Stimulated activated effector memory CD8-positive, alpha-beta T cell treated with anti-CD3 and anti-CD28 coated beads, Interleukin-12 subunit alpha, Interleukin-12 subunit beta, amount 100 ng/mL, for 72 hours (primary cell): ENCODE measurements around the gene PEX3.
A peak's percentile ranks its signal among the peaks of the same experiment; 100 is the strongest.

Experiments used
- ATAC-seq: fragments of 150-1000 bp; cut with Tn5 transposase; 2 replicates; pipeline ENCODE4 v1.10.0; 2021
- DNase-seq, 2 donors: peaks; one replicate each; pipeline ENCODE4 v3.0.0; 2021 to 2022; ENCODE audit warnings: low spot score in 2 of 2
- H3K27ac Mint-ChIP-seq: one replicate; pipeline ENCODE4 v1.8.0; 2022; ENCODE audit warnings: mild to moderate bottlenecking, mixed read lengths
- H3K36me3 Mint-ChIP-seq: one replicate; pipeline ENCODE4 v1.8.0; 2022; ENCODE audit warnings: mild to moderate bottlenecking, mixed read lengths
- H3K4me1 Mint-ChIP-seq: one replicate; pipeline ENCODE4 v1.8.0; 2022; ENCODE audit warnings: mixed read lengths
- H3K4me3 Mint-ChIP-seq: one replicate; pipeline ENCODE4 v1.8.0; 2022; ENCODE audit warnings: mild to moderate bottlenecking, mixed read lengths
- H3K9me3 Mint-ChIP-seq: one replicate; pipeline ENCODE4 v1.8.0; 2022; ENCODE audit warnings: mixed read lengths

The PEX3 gene

DNA sequence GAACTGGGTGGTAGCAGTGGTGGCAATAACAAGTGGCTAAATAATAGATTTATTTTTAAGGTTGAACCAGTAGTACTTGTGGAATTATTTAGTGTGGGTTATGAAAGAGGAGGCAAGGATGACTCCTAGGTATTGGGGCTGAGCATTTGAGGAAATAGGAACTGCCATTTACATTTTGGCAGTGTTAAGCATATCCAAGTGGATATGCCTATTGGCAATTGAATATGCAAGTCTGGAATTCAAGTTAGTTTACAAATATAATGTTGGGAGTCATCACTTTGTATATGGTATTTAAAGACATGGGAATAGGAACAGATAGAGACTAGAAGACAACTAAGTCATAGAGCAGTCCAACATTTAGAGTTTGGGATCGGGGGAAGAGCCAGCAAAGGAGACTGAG, 25.9 kb downstream of the PEX3 start:
- no peak overlapping the region for H3K4me3 Mint-ChIP-seq
- H3K36me3 Mint-ChIP-seq, result peaks cover 51% of the 10 kb centered on the region
- no peaks in the 10 kb centered on the region for H3K9me3 Mint-ChIP-seq
- H3K4me1 Mint-ChIP-seq, result no peaks in the 10 kb centered on the region
- no peak overlapping the region for H3K27ac Mint-ChIP-seq
- DNase-seq (no peak), ATAC-seq (no peak)

DNA sequence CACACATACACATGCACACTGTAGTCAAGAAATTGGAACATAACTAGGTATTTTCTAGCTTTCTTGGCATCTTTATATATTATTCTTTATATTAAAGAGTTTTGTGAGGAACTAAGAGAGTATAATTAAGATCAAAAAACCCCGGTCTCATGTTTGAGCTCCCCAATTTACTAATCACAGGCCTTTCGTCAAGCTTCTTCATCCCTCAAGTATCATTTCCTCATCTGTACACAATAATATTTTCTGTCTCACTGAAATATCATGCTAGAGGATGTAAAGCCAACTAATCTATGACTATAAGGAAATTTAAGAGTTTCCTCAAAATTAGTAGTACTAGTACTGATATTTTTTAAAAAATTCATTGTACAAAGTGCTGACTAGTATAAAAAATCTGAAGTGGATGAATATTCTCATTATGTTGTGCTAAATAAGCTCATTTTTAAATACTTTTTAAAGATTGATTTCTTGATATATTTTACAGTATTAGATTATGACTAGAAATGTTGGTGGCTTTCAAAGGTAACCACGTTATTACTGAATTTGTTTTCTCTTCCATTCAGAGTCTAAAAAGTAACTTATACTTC, 28.0 kb downstream of the PEX3 start:
- Mint-ChIP-seq H3K36me3 (peaks cover 36% of the 10 kb centered on the region), H3K9me3 (no peaks in the 10 kb centered on the region), H3K4me1 (no peaks in the 10 kb centered on the region), H3K4me3 (no peak overlapping the region), H3K27ac (no peak overlapping the region)
- ATAC-seq (no peak), DNase-seq (no peak)

DNA sequence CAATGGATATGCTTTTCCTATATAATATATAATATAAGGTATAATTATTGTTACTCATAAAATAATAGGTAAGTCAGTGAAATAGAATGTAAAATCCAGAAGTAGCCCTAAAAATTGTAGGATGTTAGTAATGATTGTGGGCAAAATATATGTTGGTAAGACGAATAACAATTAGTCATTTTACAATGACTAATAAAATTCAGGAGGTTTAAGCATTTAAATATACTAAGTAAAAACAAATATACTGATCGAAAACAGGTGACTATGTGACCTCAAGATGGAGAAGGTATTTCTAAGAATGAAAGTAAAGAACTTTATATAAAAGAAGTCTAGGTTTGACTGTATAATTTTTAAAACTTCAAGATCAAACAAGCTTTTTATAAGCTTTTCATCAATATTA, 32.0 kb downstream of the PEX3 start:
- Mint-ChIP-seq H3K9me3 (no peaks in the 10 kb centered on the region), H3K36me3 (peaks cover 9% of the 10 kb centered on the region), H3K27ac (no peak overlapping the region), H3K4me1 (no peaks in the 10 kb centered on the region), H3K4me3 (no peak overlapping the region)
- DNase-seq (no peak), ATAC-seq (no peak)

DNA sequence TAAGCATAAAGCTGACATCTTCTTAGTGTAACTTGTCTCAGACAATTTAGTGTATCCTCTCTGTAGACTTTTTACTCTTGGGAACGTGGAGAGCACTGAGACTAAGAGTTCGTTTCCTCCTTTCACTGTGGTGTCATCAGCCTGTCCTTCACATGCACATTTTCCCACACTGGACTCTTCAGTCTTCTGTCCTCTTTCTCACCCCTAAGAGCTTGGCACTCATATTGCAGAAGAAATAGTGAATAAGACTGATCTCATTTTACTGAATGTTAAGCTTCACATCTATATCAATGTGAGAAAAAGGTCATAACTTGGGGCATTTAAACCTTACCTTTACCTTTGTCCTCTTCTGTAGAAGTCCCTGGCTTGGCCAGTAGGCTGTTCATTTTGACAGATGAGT, 35.4 kb downstream of the PEX3 start:
- no peak for DNase-seq
- H3K4me1 Mint-ChIP-seq, result no peaks in the 10 kb centered on the region
- H3K9me3 Mint-ChIP-seq, result no peaks in the 10 kb centered on the region
- no peak overlapping the region for H3K27ac Mint-ChIP-seq
- peaks cover 11% of the 10 kb centered on the region for H3K36me3 Mint-ChIP-seq
- no peak overlapping the region for H3K4me3 Mint-ChIP-seq
- ATAC-seq, result no peak

DNA sequence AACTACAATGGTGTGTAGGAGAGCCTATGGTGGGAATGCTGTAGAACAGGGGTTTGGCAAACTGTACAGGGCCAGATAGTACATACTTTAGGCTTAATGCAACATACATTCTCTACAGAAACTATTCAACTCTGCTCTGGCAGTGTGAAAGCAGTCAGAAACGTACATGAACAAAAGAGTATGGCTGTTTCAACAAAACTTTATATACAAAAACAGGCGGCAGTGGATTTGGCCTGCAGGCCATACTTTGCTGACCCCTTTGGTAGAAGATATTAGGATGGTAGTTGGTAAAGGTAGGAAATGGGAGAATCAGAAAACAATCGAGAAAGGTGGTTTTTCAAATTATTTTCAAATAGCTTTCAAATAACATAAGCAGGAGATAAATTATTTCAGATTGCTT, 36.1 kb downstream of the PEX3 start:
- no peak for DNase-seq
- Mint-ChIP-seq H3K27ac (no peak overlapping the region), H3K4me1 (no peaks in the 10 kb centered on the region), H3K4me3 (no peak overlapping the region), H3K36me3 (peaks cover 11% of the 10 kb centered on the region), H3K9me3 (no peaks in the 10 kb centered on the region)
- no peak for ATAC-seq

DNA sequence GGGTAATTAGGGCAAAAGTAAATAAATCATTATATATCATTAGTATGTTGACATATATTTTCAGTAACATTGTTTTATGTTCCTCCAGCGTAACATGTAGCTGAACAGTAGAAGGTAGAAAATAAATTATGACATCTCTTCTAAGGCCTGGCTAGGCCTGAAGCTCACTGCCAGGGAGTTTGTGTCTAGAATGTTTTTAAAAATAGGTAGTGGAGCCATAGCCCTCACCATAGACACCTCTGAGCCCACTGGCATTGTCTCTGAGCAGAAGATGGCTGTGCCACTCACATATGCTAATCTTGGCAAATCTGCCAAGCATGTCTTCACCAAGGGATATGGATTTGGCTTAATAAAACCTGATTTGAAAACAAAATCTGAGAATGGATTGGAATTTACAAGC, 39.6 kb downstream of the PEX3 start:
- ATAC-seq (no peak), DNase-seq (no peak)
- H3K36me3 Mint-ChIP-seq, result peaks cover 27% of the 10 kb centered on the region
- no peaks in the 10 kb centered on the region for H3K4me1 Mint-ChIP-seq
- no peaks in the 10 kb centered on the region for H3K9me3 Mint-ChIP-seq
- H3K4me3 Mint-ChIP-seq, result no peak overlapping the region
- no peak overlapping the region for H3K27ac Mint-ChIP-seq

DNA sequence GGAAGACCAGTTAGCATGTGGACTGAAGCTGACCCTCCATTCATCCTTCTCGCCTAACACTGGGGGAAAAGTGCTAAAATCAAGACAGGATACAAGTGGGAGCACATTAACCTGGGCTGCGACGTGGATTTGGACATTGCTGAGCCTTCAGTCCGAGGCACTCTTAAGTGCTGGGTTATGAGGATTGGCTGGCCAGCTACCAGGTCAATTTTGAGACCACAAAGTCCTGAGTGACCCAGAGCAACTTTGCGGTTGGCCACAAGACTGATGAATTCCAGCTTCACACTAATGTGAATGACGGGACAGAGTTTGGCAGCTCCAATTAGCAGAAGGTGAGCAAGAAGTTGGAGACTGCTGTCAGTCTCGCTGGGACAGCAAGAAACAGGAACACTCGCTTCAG, 40.2 kb downstream of the PEX3 start:
- DNase-seq (no peak), ATAC-seq (no peak)
- Mint-ChIP-seq H3K4me3 (no peak overlapping the region), H3K36me3 (peaks cover 27% of the 10 kb centered on the region), H3K27ac (no peak overlapping the region), H3K9me3 (no peaks in the 10 kb centered on the region), H3K4me1 (no peaks in the 10 kb centered on the region)

DNA sequence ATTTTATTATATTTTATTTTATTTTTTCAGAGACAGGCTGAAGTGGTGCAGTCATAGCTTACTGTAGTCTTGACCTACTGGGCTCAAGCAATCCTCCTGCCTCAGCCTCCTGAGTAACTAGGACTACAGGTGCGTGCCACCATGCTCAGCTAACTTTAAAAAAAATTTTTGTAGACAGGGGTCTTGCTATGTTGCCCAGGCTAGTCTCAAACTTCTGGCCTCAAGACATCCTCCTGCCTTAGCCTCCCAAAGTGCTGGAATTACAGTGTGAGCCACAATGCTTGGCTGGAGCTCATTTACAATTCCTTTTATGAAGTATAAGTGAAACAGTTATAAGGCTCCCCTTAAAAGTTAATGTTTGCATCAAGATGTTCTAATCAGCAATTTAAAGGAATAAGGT, 46.4 kb downstream of the PEX3 start:
- peaks cover 14% of the 10 kb centered on the region for H3K4me1 Mint-ChIP-seq
- H3K27ac Mint-ChIP-seq, result no peak overlapping the region
- H3K9me3 Mint-ChIP-seq, result no peaks in the 10 kb centered on the region
- peaks cover 30% of the 10 kb centered on the region for H3K36me3 Mint-ChIP-seq
- DNase-seq (no peak), ATAC-seq (no peak)
- H3K4me3 Mint-ChIP-seq, result no peak overlapping the region

DNA sequence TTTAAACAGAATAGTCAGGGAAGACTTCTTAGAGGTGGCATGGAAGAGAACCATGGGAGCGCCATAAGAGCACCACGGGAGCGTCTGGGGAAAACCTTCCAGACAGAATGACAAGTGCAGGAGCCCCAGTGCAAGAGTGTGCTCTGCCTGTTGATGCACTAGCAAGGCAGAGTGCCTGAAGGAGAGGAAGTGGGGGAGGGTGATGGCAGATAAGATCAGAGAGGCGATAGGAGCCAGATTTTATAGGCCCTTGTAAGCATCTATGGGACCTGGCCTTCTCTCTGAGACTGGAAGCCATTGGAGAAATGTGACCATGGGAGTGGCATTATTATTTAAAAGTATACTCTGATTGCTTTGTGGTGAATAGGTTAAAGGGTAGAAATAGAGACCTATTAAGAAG, 47.8 kb downstream of the PEX3 start:
- Mint-ChIP-seq H3K36me3 (peaks cover 23% of the 10 kb centered on the region), H3K4me1 (peaks cover 14% of the 10 kb centered on the region), H3K9me3 (no peaks in the 10 kb centered on the region), H3K27ac (no peak overlapping the region), H3K4me3 (no peak overlapping the region)
- DNase-seq (no peak), ATAC-seq (no peak)

DNA sequence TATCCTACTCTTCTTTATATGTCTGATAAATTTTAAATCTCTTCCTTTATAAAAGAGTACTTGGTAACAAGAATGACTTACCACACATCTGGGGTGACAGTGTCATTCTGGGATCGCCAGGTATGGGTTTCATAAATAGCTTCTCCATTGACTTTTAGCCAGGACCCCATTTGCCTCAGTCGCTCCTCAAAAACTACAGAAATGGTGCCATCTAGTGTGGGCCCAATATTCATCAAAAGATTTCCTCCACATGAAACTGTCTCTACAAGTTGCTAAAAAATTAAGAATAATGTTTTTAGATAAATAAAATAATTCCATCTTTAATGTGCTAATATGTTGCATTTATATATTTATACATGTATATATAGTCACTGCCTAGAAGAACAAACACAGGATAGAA, 51.2 kb downstream of the PEX3 start:
- ATAC-seq (no peak), DNase-seq (no peak)
- Mint-ChIP-seq H3K9me3 (no peaks in the 10 kb centered on the region), H3K4me3 (no peak overlapping the region), H3K27ac (no peak overlapping the region), H3K36me3 (peaks cover 27% of the 10 kb centered on the region), H3K4me1 (peaks cover 26% of the 10 kb centered on the region)

DNA sequence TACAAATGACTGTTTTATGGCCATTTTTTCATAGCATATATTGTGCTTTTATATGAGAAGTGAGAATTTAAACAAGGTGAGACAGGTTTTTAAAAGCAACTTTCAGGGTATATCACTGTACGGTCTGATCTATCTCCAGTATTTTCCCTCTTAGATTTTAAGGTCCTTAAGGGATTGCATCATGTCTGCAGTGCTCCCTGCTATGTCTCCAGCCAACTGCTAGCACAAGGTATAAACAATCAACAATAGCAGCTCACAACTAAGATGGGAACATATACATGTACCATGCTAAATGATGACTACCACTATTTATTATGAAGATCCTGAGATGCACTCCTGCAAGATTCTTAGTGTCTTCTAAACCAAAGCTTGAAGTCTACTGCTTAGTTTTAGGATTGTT, 53.8 kb downstream of the PEX3 start:
- DNase-seq, result no peak
- Mint-ChIP-seq H3K9me3 (no peaks in the 10 kb centered on the region), H3K4me3 (no peak overlapping the region), H3K4me1 (peaks cover 11% of the 10 kb centered on the region), H3K27ac (no peak overlapping the region), H3K36me3 (peaks cover 24% of the 10 kb centered on the region)
- no peak for ATAC-seq

DNA sequence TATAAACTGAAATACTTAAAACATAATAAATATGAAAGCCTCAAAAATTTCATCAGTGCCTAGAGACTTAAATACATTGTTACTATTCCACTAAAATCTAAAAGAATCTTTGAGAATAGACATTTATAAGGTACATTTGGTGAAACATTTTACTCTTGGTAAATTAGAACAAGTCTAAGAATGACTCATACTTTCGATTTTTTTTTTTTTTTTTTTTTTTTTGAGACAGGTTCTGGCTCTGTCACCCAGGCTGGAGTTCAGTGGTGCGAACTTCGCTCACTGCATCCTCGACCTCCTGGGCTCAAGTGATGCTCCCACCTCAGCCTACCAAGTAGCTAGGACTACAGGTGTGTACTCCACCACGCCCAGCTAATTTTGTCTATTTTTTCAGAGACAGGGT, 54.5 kb downstream of the PEX3 start:
- no peaks in the 10 kb centered on the region for H3K9me3 Mint-ChIP-seq
- H3K4me1 Mint-ChIP-seq, result peaks cover 11% of the 10 kb centered on the region
- H3K4me3 Mint-ChIP-seq, result no peak overlapping the region
- peak overlapping the region; percentile 59 for H3K27ac Mint-ChIP-seq
- peaks cover 24% of the 10 kb centered on the region for H3K36me3 Mint-ChIP-seq
- peak; percentile 74 for ATAC-seq
- DNase-seq, result no peak

DNA sequence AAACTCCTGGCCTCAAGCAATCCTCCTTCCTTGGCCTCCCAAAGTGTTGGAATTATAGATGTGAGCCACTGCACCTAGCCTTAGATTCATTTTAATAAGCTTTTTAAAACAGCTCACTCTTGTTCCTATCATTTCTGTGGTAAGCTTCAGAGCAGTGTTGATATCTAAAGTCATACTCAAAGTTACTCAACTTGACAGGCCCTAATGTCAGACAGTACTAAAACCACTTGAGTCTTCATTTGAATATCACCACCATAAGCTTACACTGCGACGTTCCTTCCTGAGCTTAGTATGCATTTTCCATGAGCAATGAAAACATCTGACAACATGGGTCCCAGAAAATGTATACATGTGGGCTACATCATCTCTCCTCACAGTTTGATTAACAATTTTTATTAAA, 54.9 kb downstream of the PEX3 start:
- DNase-seq, result no peak
- peaks cover 22% of the 10 kb centered on the region for H3K36me3 Mint-ChIP-seq
- H3K4me3 Mint-ChIP-seq, result no peak overlapping the region
- peak; percentile 97 for ATAC-seq
- H3K9me3 Mint-ChIP-seq, result no peaks in the 10 kb centered on the region
- peaks cover 11% of the 10 kb centered on the region for H3K4me1 Mint-ChIP-seq
- peak overlapping the region; percentile 59 for H3K27ac Mint-ChIP-seq

DNA sequence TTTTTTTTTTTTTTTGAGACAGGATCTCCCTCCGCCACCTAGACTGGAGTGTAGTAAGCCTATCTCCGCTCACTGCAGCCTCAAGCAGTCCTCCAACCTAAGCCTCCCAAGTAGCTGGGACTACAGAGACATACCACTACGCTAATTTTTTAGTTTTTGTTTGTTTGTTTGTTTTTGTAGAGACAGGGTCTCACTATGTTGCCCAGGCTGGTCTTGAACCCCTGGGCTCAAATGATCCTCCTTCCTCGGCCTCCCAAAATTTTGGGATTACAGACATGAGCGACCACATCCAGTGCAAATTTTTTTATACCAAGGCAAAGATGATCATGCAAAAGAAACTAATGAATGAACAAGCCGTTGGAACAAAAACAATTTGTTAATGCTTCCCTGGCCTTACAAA, 55.6 kb downstream of the PEX3 start:
- Mint-ChIP-seq H3K9me3 (no peaks in the 10 kb centered on the region), H3K27ac (no peak overlapping the region), H3K4me1 (peaks cover 11% of the 10 kb centered on the region), H3K4me3 (no peak overlapping the region), H3K36me3 (peaks cover 18% of the 10 kb centered on the region)
- ATAC-seq (no peak), DNase-seq (no peak)

DNA sequence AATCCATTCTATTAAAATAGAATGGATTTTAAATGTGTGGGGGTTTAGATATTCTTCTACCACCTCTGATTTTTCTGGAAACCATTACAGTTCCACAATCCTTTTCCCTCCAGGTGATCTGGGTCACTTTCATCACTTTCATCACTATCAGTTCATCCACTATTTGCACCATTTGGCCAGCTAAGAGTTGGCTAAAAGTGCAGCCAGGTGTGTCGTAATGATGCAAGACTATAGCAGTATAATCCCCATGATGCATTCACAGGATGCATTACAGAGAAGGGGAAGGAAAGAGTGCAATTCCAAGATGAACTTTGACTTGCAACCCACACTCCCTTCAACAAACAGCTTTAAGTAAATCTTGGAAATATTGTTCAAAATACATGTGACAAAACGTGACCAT, 56.0 kb downstream of the PEX3 start:
- no peak for DNase-seq
- peaks cover 11% of the 10 kb centered on the region for H3K4me1 Mint-ChIP-seq
- ATAC-seq, result no peak
- no peak overlapping the region for H3K27ac Mint-ChIP-seq
- no peaks in the 10 kb centered on the region for H3K9me3 Mint-ChIP-seq
- H3K4me3 Mint-ChIP-seq, result no peak overlapping the region
- H3K36me3 Mint-ChIP-seq, result peaks cover 18% of the 10 kb centered on the region

DNA sequence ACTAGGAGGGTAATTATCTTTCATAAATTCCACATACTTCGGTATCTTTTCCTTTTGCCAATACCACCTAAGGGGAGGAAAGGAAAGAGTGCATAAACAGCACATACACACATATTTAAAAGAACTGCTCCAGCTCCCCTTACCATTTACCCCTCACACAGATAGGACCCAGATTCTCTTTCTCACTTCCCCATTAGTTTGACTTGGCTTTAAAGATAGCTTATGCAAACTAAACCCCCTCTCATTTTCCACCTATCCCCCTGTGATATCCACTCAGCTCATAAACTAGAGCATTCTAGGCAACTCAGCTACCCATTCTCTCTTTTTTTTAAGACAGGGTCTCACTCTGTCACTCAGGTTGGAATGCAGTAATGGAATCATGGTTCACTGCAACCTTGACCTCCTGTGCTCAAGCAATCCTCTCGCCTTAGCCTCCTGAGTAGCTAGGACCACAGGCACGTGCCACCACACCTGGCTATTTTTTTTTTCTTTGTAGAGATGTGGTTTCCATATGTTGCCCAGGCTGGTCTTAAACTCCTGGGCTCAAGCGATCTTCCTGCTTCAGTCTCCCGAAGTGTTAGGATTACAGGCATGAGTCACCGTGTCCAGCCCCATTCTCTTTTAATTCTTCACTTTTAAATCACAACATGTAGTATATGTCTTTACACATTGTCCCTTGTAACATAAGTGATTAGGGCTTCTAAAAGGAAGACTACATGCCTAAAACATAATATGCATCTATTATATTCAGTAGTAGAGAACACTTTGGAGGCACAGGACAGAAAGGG, 56.9 kb downstream of the PEX3 start:
- H3K9me3 Mint-ChIP-seq, result no peaks in the 10 kb centered on the region
- H3K36me3 Mint-ChIP-seq, result peaks cover 18% of the 10 kb centered on the region
- H3K27ac Mint-ChIP-seq, result no peak overlapping the region
- no peak for DNase-seq
- no peak for ATAC-seq
- peaks cover 11% of the 10 kb centered on the region for H3K4me1 Mint-ChIP-seq
- no peak overlapping the region for H3K4me3 Mint-ChIP-seq
